Skin of body (tissue), 2 donors: ENCODE results near the gene NAA20. TPM values are rescaled to one million over a fixed set of nuclear protein-coding genes. Genes with fewer than 3 reads are reported as not detected.
"Not testable (repeated sequence)": the region's sequence is repeated elsewhere in the genome, so short reads cannot be mapped to it uniquely, and the experiment has no call there.

Source experiments
- DNase-seq: peaks from one replicate; lab custom pipeline; 2025; lab: John Stamatoyannopoulos, UW
- total RNA-seq: library from RNA; depleted of rRNA; stranded (reverse); fragments of >200 nt; gene quantifications from one replicate; pipeline ENCODE4 v1.2.3, GENCODE V29; 2014

The NAA20 gene
- total RNA-seq, 1 donor from 2014 or later = 42.2 TPM

GRCh38 chr20:19991308-19991707 lies 25.9 kb upstream of the NAA20 start:
- DNase-seq = no peak

DNA sequence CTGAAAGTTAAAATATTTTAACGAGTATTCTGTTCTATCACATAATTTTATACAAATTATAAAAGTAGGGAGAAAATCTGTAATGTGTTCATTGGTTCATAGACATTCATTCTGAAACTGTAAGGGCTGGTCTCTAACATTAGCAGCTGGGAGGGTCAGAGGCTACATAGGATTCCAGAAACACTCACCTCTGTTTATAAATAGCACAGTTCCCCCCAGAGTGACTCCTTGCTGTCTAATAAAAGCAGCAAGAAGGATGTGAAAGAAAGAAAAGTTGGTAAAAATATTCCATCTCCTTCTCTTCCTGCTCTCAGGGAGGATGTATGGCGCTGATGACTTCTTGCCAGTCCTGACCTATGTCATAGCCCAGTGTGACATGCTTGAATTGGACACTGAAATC lies 25.3 kb upstream of the NAA20 start:
- no peak for DNase-seq

DNA sequence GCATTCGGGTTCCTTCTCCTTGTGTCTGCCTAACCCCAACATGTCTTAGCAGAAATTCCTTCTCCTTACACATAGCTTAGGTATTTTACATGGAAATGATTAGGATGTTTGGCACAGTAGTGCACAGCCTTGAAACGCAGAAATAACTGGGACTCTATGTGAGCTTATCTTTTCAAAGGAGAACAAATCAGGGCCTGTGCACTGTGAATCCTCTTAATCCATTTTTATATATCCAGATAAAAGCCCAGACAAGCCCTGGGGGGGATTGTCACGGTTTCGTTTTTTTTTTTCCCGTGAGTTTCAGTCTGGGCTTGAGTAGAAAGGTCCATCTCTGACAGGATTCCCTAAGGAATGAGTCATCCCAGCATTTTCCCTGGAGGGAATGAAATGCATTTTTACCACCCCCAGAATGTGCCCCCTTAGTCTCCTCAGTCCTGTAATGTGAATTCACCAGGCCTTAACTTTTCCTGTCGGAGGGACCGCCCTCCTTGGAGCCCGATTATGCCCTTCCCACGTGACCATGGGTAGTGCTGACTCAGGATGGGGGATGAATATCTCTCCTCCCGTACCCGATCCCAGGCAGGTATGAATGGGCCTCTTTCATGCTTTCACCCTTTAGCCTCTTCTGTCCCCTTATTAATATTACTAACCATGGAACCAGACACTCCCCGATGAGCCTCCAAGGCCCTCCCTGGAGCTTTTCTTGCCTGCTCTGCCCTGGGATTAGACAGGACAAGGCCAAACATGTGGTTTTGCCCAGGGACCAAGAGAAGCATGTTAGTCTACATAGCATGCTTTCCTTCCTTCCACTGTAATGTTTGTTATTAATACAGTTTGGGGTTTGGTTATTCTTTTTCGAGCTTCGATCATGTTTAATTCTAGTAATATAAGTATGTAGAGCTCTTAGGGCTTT lies 23.9 kb upstream of the NAA20 start:
- DNase-seq = peak; percentile 41

- peak; percentile 53 for DNase-seq
Observed at GRCh38 chr20:19993958-19994669, 23.0 kb upstream of the NAA20 start.

GRCh38 chr20:19995220-19995863 lies 21.8 kb upstream of the NAA20 start:
- peak; percentile 50 for DNase-seq

- no peak for DNase-seq
Observed at GRCh38 chr20:19996222-19996621, 20.9 kb upstream of the NAA20 start.

GRCh38 chr20:19996917-19997316 lies 20.2 kb upstream of the NAA20 start:
- no peak for DNase-seq

DNA sequence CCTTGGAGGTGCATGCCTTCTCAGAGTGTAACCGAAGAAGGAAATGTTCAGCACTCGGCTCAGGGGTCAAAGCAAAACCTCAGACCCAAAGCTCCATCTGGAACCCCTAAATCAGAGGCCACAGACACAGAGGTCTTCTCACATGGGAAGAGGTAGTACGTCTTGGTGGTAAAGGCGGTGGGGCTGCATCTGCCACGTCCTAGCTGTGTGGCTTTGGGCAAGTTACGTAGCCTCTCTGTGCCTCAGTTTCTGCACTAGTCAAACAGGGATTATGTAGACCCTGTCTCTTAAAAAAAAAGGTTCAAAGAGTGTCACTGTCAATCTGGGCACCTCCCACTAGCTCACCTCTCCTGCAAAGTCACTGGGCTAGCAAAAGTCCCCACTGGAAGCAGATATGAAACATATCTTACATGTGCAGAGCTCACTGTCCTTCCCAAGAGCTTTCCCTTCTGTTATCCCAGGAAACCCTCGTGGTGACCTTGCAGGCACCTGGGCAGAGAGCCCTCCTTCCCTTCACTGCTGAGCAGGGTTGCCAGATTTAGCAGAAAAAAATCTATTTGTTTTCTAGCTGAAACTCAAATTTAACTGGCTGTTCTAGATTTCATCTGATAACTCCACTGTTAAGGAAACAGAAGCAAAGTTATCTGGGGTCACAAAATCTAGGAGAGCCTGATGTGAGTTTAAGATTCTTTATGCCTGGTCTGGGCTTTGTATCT lies 18.0 kb upstream of the NAA20 start:
- no peak for DNase-seq

DNA sequence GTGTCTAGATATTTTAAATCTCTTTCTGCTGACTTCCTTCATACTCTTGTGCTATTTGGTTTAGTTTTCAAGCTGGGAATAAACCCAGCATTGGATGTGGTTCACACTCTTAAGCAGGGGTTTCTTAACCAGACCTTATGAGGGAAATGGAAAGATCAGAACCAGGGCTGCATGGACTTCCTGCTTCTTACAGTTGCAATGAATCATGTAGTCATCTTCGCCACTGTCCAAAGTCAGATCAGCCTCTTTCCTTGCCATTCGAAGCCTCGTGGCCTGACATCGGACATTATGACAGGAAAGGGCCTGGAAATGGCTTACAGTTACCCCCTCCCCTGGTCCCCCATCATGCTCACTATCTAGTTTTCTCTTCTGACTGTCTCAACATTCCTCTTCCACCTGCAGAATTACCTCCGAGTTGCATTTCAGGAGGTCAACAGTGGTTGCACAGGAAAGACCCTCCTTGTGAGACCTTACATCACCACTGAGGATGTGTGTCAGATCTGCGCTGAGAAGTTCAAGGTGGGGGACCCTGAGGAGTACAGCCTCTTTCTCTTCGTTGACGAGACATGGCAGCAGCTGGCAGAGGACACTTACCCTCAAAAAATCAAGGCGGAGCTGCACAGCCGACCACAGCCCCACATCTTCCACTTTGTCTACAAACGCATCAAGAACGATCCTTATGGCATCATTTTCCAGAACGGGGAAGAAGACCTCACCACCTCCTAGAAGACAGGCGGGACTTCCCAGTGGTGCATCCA lies 16.8 kb upstream of the NAA20 start:
- no peak for DNase-seq

- DNase-seq = no peak
Observed at GRCh38 chr20:20002101-20002998, 14.8 kb upstream of the NAA20 start.

- peak; percentile 70 for DNase-seq
Observed at GRCh38 chr20:20003031-20003954, 13.9 kb upstream of the NAA20 start.

DNA sequence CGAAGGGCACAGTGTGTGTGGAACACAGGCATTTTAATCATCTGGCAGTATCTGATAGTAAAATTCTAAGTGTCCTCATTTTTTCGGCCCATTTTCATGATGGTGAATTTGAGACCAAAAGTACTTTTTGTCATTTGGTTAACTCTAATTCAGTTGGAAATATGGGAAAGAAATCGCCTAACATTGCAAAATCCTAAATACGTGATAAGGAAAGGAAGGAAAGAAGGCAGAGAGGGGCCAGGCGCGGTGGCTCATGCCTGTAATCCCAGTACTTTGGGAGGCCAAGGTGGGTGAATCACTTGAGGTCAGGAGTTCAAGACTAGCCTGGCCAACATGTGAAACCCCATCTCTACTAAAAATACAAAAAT lies 13.2 kb upstream of the NAA20 start:
- DNase-seq = not testable (repeated sequence)

DNA sequence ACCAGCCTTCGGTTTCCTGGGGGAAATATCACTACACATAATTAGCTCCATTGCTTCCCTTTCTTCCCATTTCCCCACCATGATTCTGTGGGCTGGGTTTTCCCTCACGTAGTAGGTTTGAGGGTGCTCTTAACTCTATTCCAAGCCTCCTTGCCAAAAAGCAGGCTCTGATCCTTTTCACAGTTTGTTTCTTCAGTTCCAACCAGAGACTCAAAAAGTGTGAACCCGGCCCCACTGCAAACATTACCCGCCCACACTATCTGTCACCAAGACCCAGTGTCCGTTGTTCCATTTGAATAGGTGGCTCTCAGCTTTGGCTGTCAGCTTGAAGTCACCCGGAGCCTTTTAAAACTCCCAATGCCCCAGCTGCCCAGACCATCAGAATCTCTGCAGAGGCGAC lies 11.8 kb upstream of the NAA20 start:
- no peak for DNase-seq

DNA sequence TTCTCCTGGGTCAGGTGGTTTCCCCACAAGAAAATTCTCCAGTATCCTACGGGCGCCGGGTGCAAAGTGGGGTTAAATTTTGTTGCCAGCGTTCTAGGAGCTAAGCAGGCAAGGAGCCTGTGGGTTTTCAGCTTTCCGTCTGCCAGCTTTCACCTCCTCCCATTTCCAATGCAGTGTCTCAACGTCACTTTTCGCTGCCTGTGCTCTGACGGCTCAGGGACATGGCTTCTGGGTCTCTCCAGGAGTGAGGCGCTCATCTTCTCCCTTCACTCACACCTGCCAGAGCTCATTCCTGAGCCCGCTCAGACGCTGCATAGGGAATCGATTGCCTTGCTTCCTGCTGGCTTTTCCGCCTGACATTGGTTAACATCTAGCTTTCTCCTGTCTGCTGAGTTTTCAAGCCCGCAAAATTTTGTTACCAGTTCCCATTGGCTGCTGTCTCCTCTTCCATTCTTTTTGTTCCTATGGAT lies 7.3 kb upstream of the NAA20 start:
- DNase-seq = no peak

DNA sequence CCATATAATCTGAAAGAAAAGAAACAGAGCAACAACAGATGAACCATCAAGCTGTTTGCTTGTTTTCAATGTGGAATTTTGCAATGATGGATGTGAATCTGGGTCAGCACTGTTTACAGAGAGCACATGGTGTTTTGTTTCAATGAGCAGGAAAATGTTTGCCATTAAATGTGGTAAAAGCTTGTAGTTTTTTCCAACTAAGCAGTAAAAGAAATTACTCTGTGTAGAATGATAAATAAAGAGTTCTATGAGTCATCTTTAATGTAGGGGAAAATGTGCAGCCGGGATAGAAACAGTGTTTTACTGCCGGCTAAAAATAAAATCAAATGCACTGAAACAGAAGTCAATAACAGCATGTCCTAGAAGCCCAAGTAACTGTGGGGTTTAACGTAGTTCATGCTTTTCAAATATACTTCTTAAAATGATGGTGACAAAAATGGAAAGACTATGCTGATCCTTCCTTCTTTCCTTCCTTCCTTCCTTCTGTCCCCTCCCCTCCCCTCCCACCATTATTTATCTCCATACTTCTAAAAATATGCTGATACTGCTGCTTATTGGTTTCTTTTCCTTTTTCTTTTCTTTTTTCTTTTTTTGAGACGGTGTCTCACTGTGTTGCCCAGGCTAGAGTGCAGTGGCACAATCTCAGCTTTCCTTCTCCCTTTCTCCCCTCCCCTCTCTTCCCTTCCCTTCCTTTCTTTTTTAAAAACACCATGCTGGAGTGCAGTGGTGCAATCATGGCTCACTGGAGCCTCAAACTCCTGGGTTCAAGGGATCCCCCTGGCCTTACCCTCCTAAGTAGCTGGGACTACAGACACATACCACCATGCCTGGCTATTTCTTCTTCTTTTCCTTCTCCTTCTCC lies 6.3 kb upstream of the NAA20 start:
- peak; percentile 73 for DNase-seq

- no peak for DNase-seq
Observed at GRCh38 chr20:20012541-20012940, 4.6 kb upstream of the NAA20 start.

DNA sequence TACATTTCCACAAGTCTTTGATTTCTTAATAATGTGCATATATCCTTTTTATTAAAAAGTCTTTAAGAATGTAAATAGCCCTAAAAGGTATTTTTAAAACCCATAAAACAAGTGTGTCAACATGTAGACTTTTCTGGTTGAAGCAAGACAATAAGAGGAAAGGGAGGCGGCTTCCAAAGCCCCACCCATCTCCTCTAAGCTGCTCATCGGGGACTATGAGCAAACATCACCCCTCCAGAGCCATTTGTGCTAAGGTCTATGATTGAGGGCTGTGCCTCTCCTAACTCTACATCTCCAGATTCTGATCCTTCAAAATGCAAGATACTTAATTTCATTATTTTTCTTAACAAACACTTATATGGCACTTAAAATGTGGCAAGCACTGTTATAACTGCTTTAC lies 2.5 kb upstream of the NAA20 start:
- no peak for DNase-seq

DNA sequence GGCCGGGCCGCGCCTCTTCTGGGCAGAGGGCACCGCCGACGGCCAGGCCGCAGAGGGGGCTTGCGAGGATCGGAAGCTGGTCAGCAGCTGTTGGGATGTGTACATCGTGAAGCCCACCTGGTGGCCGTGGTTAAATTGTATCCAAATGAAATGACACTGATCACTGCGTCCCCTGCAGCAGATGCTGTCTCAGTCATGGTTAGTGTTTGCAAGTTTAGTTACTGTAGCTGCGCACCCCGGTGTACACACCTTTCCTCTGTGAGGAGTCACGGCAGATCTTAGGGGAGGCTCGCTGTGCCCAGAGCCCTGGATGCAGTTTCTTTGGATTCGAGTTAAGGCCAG lies 653 bp downstream of the NAA20 start:
- DNase-seq = no peak
